SK-N-SH (cell line): ENCODE measurements around the gene SNX5. TPM values are rescaled to one million over a fixed set of nuclear protein-coding genes. Genes with fewer than 3 reads are reported as not detected.

Experiments used
- CTCF ChIA-PET: fragments of 300-600, 350-600 bp; formaldehyde crosslinking; extraction: SDS; loops from one replicate; lab custom pipeline; 2021; lab: Yijun Ruan, JAX
- POLR2A ChIA-PET: fragments of 350-600 bp; sonication (Branson Sonifier 250); formaldehyde crosslinking; extraction: SDS; loops from one replicate; lab custom pipeline; 2020; ENCODE audit warnings: antibody characterized with exemption, inconsistent platforms; lab: Yijun Ruan, JAX
- DNase-seq: peaks from one replicate; pipeline ENCODE4 v3.0.0; 2012
- H2AFZ ChIP-seq: fragments of 200-600 bp; sonication (generic); 2 replicates; pipeline ENCODE4 v1.8.1; 2016; ENCODE audit warnings: antibody characterized with exemption, mild to moderate bottlenecking, low read depth
- H3F3A ChIP-seq: fragments of 200-600 bp; sonication (generic); replicated peaks from 2 replicates; pipeline ENCODE3; 2016; ENCODE audit warnings: antibody characterized with exemption, mild to moderate bottlenecking; ENCODE audit not compliant: insufficient read depth
- H3K27ac ChIP-seq, 2 experiments: fragments of 200-500 bp in 1 of 2; fragments of 200-600 bp in 1 of 2; sonication (Bioruptor generic) in 1 of 2; sonication (generic), shearing (Covaris generic) in 1 of 2; 2 replicates each; pipeline versions ENCODE4 v1.5.1 to v1.6.1; 2014 to 2016; ENCODE audit warnings: low read depth in 2 of 2, inconsistent platforms in 1 of 2, low read length in 1 of 2, mild to moderate bottlenecking in 1 of 2, mixed read lengths in 1 of 2
- H3K27me3 ChIP-seq: fragments of 200-600 bp; sonication (generic), shearing (Covaris generic); 2 replicates; pipeline ENCODE4 v1.6.1; 2016; ENCODE audit warnings: mixed run types; ENCODE audit not compliant: insufficient read depth
- H3K36me3 ChIP-seq, 2 experiments: fragments of 200-500 bp in 1 of 2; fragments of 200-600 bp in 1 of 2; sonication (Bioruptor generic) in 1 of 2; sonication (generic) in 1 of 2; replicated peaks in 1 of 2; 2 replicates each; pipeline versions ENCODE3 to v1.5.1; 2014 to 2016; ENCODE audit warnings: low read length in 1 of 2, mild to moderate bottlenecking in 1 of 2; ENCODE audit not compliant: insufficient read depth in 2 of 2, control insufficient read depth in 1 of 2
- H3K4me1 ChIP-seq, 2 experiments: fragments of 200-500 bp in 1 of 2; fragments of 200-600 bp in 1 of 2; sonication (Bioruptor generic) in 1 of 2; sonication (generic), shearing (Covaris generic) in 1 of 2; 2 replicates each; pipeline versions ENCODE4 v1.5.1 to v1.6.1; 2014 to 2016; ENCODE audit warnings: low read depth in 1 of 2, low read length in 1 of 2, mixed run types in 1 of 2; ENCODE audit not compliant: insufficient read depth in 2 of 2, control insufficient read depth in 1 of 2
- H3K4me2 ChIP-seq: fragments of 200-600 bp; sonication (generic), shearing (Covaris generic); 2 replicates; pipeline ENCODE4 v1.6.1; 2017; ENCODE audit warnings: mixed run types
- H3K4me3 ChIP-seq, 2 experiments: fragments of 200-500 bp in 1 of 2; fragments of 200-600 bp in 1 of 2; sonication (Bioruptor generic) in 1 of 2; sonication (generic), shearing (Covaris generic) in 1 of 2; 2 replicates each; pipeline versions ENCODE4 v1.5.1 to v1.8.1; 2014 to 2016; ENCODE audit warnings: low read depth in 2 of 2, inconsistent platforms in 1 of 2, low read length in 1 of 2, mild to moderate bottlenecking in 1 of 2, mixed read lengths in 1 of 2, moderate library complexity in 1 of 2
- H3K79me2 ChIP-seq: fragments of 200-600 bp; sonication (generic); 2 replicates; pipeline ENCODE4 v1.8.1; 2017; ENCODE audit warnings: mild to moderate bottlenecking; ENCODE audit not compliant: insufficient read depth
- H3K9ac ChIP-seq: fragments of 200-600 bp; sonication (generic); 2 replicates; pipeline ENCODE4 v1.6.1; 2017; ENCODE audit warnings: mixed run types
- H3K9me2 ChIP-seq: fragments of 200-600 bp; sonication (generic); 2 replicates; pipeline ENCODE4 v1.6.1; 2017; ENCODE audit warnings: mixed run types
- H3K9me3 ChIP-seq: fragments of 200-600 bp; sonication (generic); 2 replicates; pipeline ENCODE4 v1.6.1; 2017; ENCODE audit warnings: mixed run types, mild to moderate bottlenecking, moderate library complexity
- H4K20me1 ChIP-seq: fragments of 200-600 bp; sonication (generic); 2 replicates; pipeline ENCODE4 v1.6.1; 2017; ENCODE audit warnings: mild to moderate bottlenecking, mixed run types; ENCODE audit not compliant: insufficient read depth
- CHD2 ChIP-seq: fragments of 150-350 bp; IDR thresholded peaks from 2 replicates; pipeline ENCODE4 v1.6.1; 2018; ENCODE audit warnings: low read length; ENCODE audit not compliant: partially characterized antibody
- FOXJ3 ChIP-seq: sonication (generic); formaldehyde crosslinking; IDR thresholded peaks from 2 replicates; pipeline ENCODE4 v1.5.1; 2020; ENCODE audit warnings: mild to moderate bottlenecking, missing genetic modification reagents
- GABPA ChIP-seq: IDR thresholded peaks from 2 replicates; pipeline ENCODE4 v1.4.0; 2012; ENCODE audit warnings: low read depth, mild to moderate bottlenecking
- GATA2 ChIP-seq: sonication (generic); formaldehyde crosslinking; IDR thresholded peaks from 2 replicates; pipeline ENCODE4 v1.5.0; 2020; ENCODE audit warnings: mild to moderate bottlenecking, missing genetic modification reagents
- JUND ChIP-seq: IDR thresholded peaks from 2 replicates; pipeline ENCODE4 v1.4.0; 2012
- MEF2A ChIP-seq: IDR thresholded peaks from 2 replicates; pipeline ENCODE4 v1.4.0; 2012; ENCODE audit warnings: low read depth, borderline replicate concordance
- RCOR1 ChIP-seq: fragments of 150-350 bp; IDR thresholded peaks from 2 replicates; pipeline ENCODE4 v1.6.1; 2017; ENCODE audit warnings: antibody characterized with exemption, low read length
- YY1 ChIP-seq: IDR thresholded peaks from 2 replicates; pipeline ENCODE4 v1.4.0; 2012; ENCODE audit warnings: low read depth, mild to moderate bottlenecking
- WGBS: methylation state at CpG from one replicate; pipeline ENCODE4 v1.1.6; 2017; ENCODE audit warnings: low lambda C conversion rate; 5-methylcytosine and 5-hydroxymethylcytosine counted together
- polyA plus RNA-seq, 3 experiments: library from polyadenylated mRNA; depleted of rRNA; stranded (reverse); fragments of >200 nt; gene quantifications; 2 replicates each; pipeline ENCODE4 v1.2.3, GENCODE V29; 2012
- TF ChIP-seq, protein P1 (sequence below): IDR thresholded peaks from 2 replicates; pipeline ENCODE4 v1.4.0; 2012; ENCODE audit warnings: low read depth, borderline replicate concordance
- TF ChIP-seq, protein P2 (sequence below): fragments of 150-350 bp; IDR thresholded peaks from 2 replicates; pipeline ENCODE4 v1.6.1; 2017; ENCODE audit warnings: antibody characterized with exemption, low read length, low read depth, borderline replicate concordance
- TF ChIP-seq, protein P3 (sequence below): fragments of 200-600 bp; sonication (generic); IDR thresholded peaks from 2 replicates; pipeline ENCODE4 v1.6.1; 2017; ENCODE audit warnings: antibody characterized with exemption, mild to moderate bottlenecking, moderate library complexity
- TF ChIP-seq, protein P4 (sequence below): IDR thresholded peaks from 2 replicates; pipeline ENCODE4 v1.6.1; 2012; ENCODE audit warnings: mild to moderate bottlenecking, low read depth, low read length, moderate library complexity

Gene SNX5
- polyA plus RNA-seq, 1 of the 3 experiments (the other 2 are of a cell fraction): 76.2 TPM

DNA sequence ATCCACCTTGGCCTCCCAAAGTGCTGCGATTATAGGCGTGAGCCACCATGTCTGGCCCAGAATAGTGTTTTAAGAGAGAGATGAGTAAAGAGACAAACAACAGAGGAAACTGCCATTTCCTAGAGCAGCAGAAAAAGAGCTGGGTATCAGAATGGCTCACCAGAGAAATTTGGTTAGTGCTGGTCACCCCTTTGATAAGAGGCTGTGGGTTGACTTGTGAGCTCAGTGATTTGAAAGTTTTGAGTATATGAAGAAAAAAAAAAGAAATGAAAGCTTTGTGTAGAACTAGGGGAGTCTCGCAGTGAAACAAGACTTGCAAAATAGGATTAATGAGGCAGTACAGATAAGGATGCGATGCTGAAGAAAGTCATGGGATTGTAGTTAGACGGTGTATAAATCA, 29.9 kb upstream of the SNX5 start:
- H2AFZ ChIP-seq: no peak overlapping the region
- ChIA-PET POLR2A (no interaction called here), CTCF (interaction anchor here (0.7 to 2.9 kb wide), 6 partner anchors 9 to 493 kb away, joined by 3 to 25 read pairs (median 4); no protein-coding TSS in a partner anchor)
- H3K4me2 ChIP-seq: no peak overlapping the region
- H3K27me3 ChIP-seq: no peaks in the 10 kb centered on the region
- DNase-seq: no peak
- TF ChIP-seq FOXJ3 (CRISPR knock-in tag) (no peak), RCOR1 (no peak), CHD2 (no peak), YY1 (no peak), GABPA (no peak), MEF2A (no peak), JUND (no peak), GATA2 (CRISPR knock-in tag) (no peak)
- TF ChIP-seq, protein P1, sequence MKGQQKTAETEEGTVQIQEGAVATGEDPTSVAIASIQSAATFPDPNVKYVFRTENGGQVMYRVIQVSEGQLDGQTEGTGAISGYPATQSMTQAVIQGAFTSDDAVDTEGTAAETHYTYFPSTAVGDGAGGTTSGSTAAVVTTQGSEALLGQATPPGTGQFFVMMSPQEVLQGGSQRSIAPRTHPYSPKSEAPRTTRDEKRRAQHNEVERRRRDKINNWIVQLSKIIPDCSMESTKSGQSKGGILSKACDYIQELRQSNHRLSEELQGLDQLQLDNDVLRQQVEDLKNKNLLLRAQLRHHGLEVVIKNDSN: no peak
- TF ChIP-seq, protein P2, sequence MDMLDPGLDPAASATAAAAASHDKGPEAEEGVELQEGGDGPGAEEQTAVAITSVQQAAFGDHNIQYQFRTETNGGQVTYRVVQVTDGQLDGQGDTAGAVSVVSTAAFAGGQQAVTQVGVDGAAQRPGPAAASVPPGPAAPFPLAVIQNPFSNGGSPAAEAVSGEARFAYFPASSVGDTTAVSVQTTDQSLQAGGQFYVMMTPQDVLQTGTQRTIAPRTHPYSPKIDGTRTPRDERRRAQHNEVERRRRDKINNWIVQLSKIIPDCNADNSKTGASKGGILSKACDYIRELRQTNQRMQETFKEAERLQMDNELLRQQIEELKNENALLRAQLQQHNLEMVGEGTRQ: no peak
- TF ChIP-seq, protein P3, sequence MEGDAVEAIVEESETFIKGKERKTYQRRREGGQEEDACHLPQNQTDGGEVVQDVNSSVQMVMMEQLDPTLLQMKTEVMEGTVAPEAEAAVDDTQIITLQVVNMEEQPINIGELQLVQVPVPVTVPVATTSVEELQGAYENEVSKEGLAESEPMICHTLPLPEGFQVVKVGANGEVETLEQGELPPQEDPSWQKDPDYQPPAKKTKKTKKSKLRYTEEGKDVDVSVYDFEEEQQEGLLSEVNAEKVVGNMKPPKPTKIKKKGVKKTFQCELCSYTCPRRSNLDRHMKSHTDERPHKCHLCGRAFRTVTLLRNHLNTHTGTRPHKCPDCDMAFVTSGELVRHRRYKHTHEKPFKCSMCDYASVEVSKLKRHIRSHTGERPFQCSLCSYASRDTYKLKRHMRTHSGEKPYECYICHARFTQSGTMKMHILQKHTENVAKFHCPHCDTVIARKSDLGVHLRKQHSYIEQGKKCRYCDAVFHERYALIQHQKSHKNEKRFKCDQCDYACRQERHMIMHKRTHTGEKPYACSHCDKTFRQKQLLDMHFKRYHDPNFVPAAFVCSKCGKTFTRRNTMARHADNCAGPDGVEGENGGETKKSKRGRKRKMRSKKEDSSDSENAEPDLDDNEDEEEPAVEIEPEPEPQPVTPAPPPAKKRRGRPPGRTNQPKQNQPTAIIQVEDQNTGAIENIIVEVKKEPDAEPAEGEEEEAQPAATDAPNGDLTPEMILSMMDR: no peak
- TF ChIP-seq, protein P4, sequence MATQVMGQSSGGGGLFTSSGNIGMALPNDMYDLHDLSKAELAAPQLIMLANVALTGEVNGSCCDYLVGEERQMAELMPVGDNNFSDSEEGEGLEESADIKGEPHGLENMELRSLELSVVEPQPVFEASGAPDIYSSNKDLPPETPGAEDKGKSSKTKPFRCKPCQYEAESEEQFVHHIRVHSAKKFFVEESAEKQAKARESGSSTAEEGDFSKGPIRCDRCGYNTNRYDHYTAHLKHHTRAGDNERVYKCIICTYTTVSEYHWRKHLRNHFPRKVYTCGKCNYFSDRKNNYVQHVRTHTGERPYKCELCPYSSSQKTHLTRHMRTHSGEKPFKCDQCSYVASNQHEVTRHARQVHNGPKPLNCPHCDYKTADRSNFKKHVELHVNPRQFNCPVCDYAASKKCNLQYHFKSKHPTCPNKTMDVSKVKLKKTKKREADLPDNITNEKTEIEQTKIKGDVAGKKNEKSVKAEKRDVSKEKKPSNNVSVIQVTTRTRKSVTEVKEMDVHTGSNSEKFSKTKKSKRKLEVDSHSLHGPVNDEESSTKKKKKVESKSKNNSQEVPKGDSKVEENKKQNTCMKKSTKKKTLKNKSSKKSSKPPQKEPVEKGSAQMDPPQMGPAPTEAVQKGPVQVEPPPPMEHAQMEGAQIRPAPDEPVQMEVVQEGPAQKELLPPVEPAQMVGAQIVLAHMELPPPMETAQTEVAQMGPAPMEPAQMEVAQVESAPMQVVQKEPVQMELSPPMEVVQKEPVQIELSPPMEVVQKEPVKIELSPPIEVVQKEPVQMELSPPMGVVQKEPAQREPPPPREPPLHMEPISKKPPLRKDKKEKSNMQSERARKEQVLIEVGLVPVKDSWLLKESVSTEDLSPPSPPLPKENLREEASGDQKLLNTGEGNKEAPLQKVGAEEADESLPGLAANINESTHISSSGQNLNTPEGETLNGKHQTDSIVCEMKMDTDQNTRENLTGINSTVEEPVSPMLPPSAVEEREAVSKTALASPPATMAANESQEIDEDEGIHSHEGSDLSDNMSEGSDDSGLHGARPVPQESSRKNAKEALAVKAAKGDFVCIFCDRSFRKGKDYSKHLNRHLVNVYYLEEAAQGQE: no peak
- no peak overlapping the region for H3K9ac ChIP-seq
- no peaks in the 10 kb centered on the region for H3K9me2 ChIP-seq
- peaks cover under 1% of the 10 kb centered on the region for H3F3A ChIP-seq
- no peaks in the 10 kb centered on the region for H4K20me1 ChIP-seq
- H3K79me2 ChIP-seq: no peaks in the 10 kb centered on the region
- no peaks in the 10 kb centered on the region for H3K9me3 ChIP-seq
- H3K27ac ChIP-seq: no peak overlapping the region
- H3K36me3 ChIP-seq: no peaks in the 10 kb centered on the region
- H3K4me1 ChIP-seq: peaks cover 0 to 4% of the 10 kb centered on the region in 2 experiments; a peak in 1 of 4 replicates
- no peak overlapping the region for H3K4me3 ChIP-seq
- 93% methylated on average over 5 of the region's 5 CpGs for WGBS
